AG10803 (cell line): Measurements from ENCODE around the gene SLC4A5.
"Not testable (repeated sequence)": the region's sequence is repeated elsewhere in the genome, so short reads cannot be mapped to it uniquely, and the experiment has no call there.

Experiments
- DNase-seq: peaks from one replicate; pipeline ENCODE4 v3.0.0; 2010; ENCODE audit warnings: low read depth
- H3K4me3 ChIP-seq: 2 replicates; pipeline ENCODE4 v1.5.1; 2011; ENCODE audit warnings: mild to moderate bottlenecking, low read length, control low read depth
- CTCF ChIP-seq: conservative IDR thresholded peaks from 2 replicates; pipeline ENCODE4 v1.5.1; 2011; ENCODE audit warnings: mild to moderate bottlenecking, low read length, control low read depth, inconsistent platforms

Gene SLC4A5

GRCh38 chr2:74238879-74239278 is 104.3 kb downstream of the SLC4A5 start:
- no peak overlapping the region for H3K4me3 ChIP-seq
- TF ChIP-seq CTCF: no peak
- DNase-seq: peak; percentile 72

- TF ChIP-seq CTCF: no peak
- H3K4me3 ChIP-seq: no peak overlapping the region
- no peak for DNase-seq
Measured at GRCh38 chr2:74235041-74235440, 108.2 kb downstream of the SLC4A5 start.

- TF ChIP-seq CTCF: no peak
- no peak for DNase-seq
- no peak overlapping the region for H3K4me3 ChIP-seq
Measured at GRCh38 chr2:74233648-74234047, 109.6 kb downstream of the SLC4A5 start.

GRCh38 chr2:74232426-74232825 is 110.8 kb downstream of the SLC4A5 start:
- no peak for TF ChIP-seq CTCF
- H3K4me3 ChIP-seq: no peak overlapping the region
- no peak for DNase-seq

- not testable (repeated sequence) for DNase-seq
Measured at GRCh38 chr2:74229865-74230264, 113.4 kb downstream of the SLC4A5 start.

GRCh38 chr2:74228772-74229171 is 114.4 kb downstream of the SLC4A5 start:
- DNase-seq: no peak
- no peak for TF ChIP-seq CTCF
- H3K4me3 ChIP-seq: no peak overlapping the region

More at GRCh38 chr2:74229865-74230264, 113.4 kb downstream of the SLC4A5 start:
- H3K4me3 ChIP-seq: not testable (repeated sequence)

- TF ChIP-seq CTCF: no peak
- H3K4me3 ChIP-seq: no peak overlapping the region
- DNase-seq: no peak
Measured at GRCh38 chr2:74227646-74228045, 115.6 kb downstream of the SLC4A5 start.

GRCh38 chr2:74226648-74227213 is 116.5 kb downstream of the SLC4A5 start:
- no peak for DNase-seq
- no peak overlapping the region for H3K4me3 ChIP-seq
- TF ChIP-seq CTCF: no peak
